Right atrium auricular region (tissue), 2 donors: ENCODE data around the gene CDH5. TPM values are rescaled to one million over a fixed set of nuclear protein-coding genes. Genes with fewer than 3 reads are reported as not detected.

ENCODE experiments used
- DNase-seq: peaks from one replicate; pipeline ENCODE4 v3.0.0-alpha.2; 2019; ENCODE audit warnings: low spot score
- H3K27ac ChIP-seq, 2 donors: fragments of 200-600 bp; sonication (generic); 1 replicate in 1 of 2; 2 replicates in 1 of 2; pipeline ENCODE4 v1.5.1; 2016 to 2019
- H3K27me3 ChIP-seq, 2 donors: fragments of 200-600 bp; sonication (generic); one replicate each; pipeline versions ENCODE4 v1.5.1 to v1.6.0; 2017 to 2019
- H3K36me3 ChIP-seq: fragments of 200-600 bp; sonication (generic); one replicate; pipeline ENCODE4 v1.5.1; 2016
- H3K4me1 ChIP-seq, 2 donors: fragments of 200-600 bp; sonication (generic); one replicate each; pipeline versions ENCODE4 v1.5.1 to v1.6.0; 2017 to 2019
- H3K4me3 ChIP-seq, 2 donors: fragments of 200-600 bp; sonication (generic); 1 replicate in 1 of 2; 2 replicates in 1 of 2; pipeline ENCODE4 v1.5.1; 2017 to 2019; ENCODE audit warnings: mild to moderate bottlenecking in 1 of 2, moderate library complexity in 1 of 2
- H3K9me3 ChIP-seq, 2 donors: fragments of 200-600 bp; sonication (generic); one replicate each; pipeline ENCODE4 v1.5.1; 2019
- CTCF ChIP-seq, 2 donors: fragments of 200-600 bp; sonication (generic); IDR thresholded peaks; one replicate each; pipeline ENCODE4 v1.5.1; 2019; ENCODE audit warnings: antibody characterized with exemption in 2 of 2
- total RNA-seq, 2 donors: library from RNA; depleted of rRNA; stranded (reverse); fragments of >200 nt; gene quantifications; one replicate each; pipeline ENCODE4 v1.1.0, GENCODE V29; 2016

CDH5 gene
- total RNA-seq, 2 donors from 2014 or later, result 47.4 to 58.0 TPM

GRCh38 chr16:66427036-66427860 lies 60.8 kb downstream of the CDH5 start, which contains the start of gene BEAN1:
TSS of gene BEAN1 (plus strand) at chr16:66427295. CDS start at chr16:66437677, 10,382 bp downstream.
- DNase-seq, result no peak
- peak within 1 kb of the TSS; percentile 41 to 59 for H3K4me3 ChIP-seq
- H3K27me3 ChIP-seq, result peaks cover 0 to 4% of the 10 kb centered on the region in 2 donors
- H3K9me3 ChIP-seq, result no peaks in the 10 kb centered on the region
- H3K27ac ChIP-seq, result no peak within 1 kb of the TSS
- H3K36me3 ChIP-seq, result no peaks in the 10 kb centered on the region
- no peak for TF ChIP-seq CTCF (IDR thresholded peaks at IDR 0.05)
- H3K4me1 ChIP-seq, result peaks cover 0 to 18% of the 10 kb centered on the region in 2 donors

- Histone ChIP-seq H3K27ac (no peak overlapping the region), H3K27me3 (peaks cover 0 to 4% of the 10 kb centered on the region in 2 donors), H3K36me3 (no peaks in the 10 kb centered on the region)
These were observed 61.6 kb downstream of the CDH5 start for GRCh38 chr16:66427871-66428681.

GRCh38 chr16:66428682-66429251 lies 62.3 kb downstream of the CDH5 start:
- no peak for DNase-seq
- H3K4me1 ChIP-seq, result peaks cover 0 to 18% of the 10 kb centered on the region in 2 donors
- H3K9me3 ChIP-seq, result no peaks in the 10 kb centered on the region
- no peaks in the 10 kb centered on the region for H3K36me3 ChIP-seq
- no peak for TF ChIP-seq CTCF (IDR thresholded peaks at IDR 0.05)
- H3K27me3 ChIP-seq, result peaks cover 0 to 4% of the 10 kb centered on the region in 2 donors
- no peak overlapping the region for H3K27ac ChIP-seq
- H3K4me3 ChIP-seq, result no peak overlapping the region

More at GRCh38 chr16:66427871-66428681, 61.6 kb downstream of the CDH5 start:
- H3K4me1 ChIP-seq, result peaks cover 0 to 18% of the 10 kb centered on the region in 2 donors
- DNase-seq, result no peak
- H3K9me3 ChIP-seq, result no peaks in the 10 kb centered on the region
- H3K4me3 ChIP-seq, result peak overlapping the region; percentile 41 to 59
- no peak for TF ChIP-seq CTCF (IDR thresholded peaks at IDR 0.05)

- H3K27me3 ChIP-seq, result peaks cover 0 to 4% of the 10 kb centered on the region in 2 donors
- TF ChIP-seq CTCF (IDR thresholded peaks at IDR 0.05), result no peak
- DNase-seq, result no peak
These were observed 62.9 kb downstream of the CDH5 start for GRCh38 chr16:66429290-66429962.

GRCh38 chr16:66430214-66430613 lies 63.7 kb downstream of the CDH5 start:
- H3K4me1 ChIP-seq, result peaks cover 0 to 18% of the 10 kb centered on the region in 2 donors
- no peak overlapping the region for H3K4me3 ChIP-seq
- no peak for DNase-seq
- H3K27me3 ChIP-seq, result peaks cover 0 to 4% of the 10 kb centered on the region in 2 donors
- no peak overlapping the region for H3K27ac ChIP-seq
- no peak for TF ChIP-seq CTCF (IDR thresholded peaks at IDR 0.05)
- no peaks in the 10 kb centered on the region for H3K36me3 ChIP-seq
- H3K9me3 ChIP-seq, result no peaks in the 10 kb centered on the region

More at GRCh38 chr16:66429290-66429962, 62.9 kb downstream of the CDH5 start:
- H3K4me3 ChIP-seq, result no peak overlapping the region
- H3K27ac ChIP-seq, result no peak overlapping the region
- H3K4me1 ChIP-seq, result peaks cover 0 to 18% of the 10 kb centered on the region in 2 donors
- H3K9me3 ChIP-seq, result no peaks in the 10 kb centered on the region
- H3K36me3 ChIP-seq, result no peaks in the 10 kb centered on the region
